HG03565 (cell line): ENCODE results near the gene KLHL28.
A peak's percentile ranks its signal among the peaks of the same experiment; 100 is the strongest.

Source experiments
- ATAC-seq: cut with Tn5 transposase; IDR thresholded peaks from one replicate; pipeline ENCODE4 v1.9.1; 2021; ENCODE audit warnings: mild to moderate bottlenecking, moderate library complexity; ENCODE audit not compliant: unreplicated experiment

KLHL28 gene

DNA sequence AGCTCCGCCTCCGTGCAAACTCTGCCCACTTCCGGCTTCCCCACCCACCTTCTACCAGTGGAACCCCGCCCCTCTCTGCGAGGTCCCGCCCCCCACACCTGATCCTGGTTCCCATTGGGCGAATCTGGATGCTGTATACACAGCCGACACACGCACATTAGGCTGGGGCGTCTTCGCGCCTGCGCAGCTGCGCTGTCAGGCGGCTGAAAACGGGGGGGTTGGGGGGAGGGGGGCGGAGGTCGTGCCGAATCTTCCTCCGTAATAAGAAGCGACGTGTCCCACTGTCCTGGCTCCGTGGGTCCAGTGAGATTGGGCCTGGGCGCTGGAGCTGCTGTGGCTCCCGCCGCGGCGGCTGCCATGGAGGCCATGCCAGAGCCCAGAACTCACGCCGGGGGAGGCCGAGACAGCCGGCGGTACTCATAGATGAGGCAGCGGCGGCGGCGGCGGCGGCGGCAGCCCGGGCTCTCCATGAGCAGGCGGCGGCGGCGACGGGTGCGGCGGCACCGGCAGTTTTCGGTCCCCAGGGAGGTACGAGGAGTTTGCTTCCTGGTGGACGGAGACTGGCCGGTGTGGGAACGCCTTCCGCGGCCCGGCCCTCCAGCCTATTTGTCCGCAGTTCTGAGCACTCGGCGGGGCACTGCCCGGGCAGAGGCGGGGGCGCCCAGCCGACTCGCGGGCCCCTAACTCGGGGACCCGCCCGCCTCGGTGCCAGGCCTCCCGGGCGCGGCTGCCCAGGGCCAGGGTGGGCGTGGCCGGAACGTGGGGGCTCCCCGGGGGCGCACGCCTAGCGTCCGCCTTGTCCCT is 64.5 kb downstream of the KLHL28 start:
- peak; percentile 80 for ATAC-seq

DNA sequence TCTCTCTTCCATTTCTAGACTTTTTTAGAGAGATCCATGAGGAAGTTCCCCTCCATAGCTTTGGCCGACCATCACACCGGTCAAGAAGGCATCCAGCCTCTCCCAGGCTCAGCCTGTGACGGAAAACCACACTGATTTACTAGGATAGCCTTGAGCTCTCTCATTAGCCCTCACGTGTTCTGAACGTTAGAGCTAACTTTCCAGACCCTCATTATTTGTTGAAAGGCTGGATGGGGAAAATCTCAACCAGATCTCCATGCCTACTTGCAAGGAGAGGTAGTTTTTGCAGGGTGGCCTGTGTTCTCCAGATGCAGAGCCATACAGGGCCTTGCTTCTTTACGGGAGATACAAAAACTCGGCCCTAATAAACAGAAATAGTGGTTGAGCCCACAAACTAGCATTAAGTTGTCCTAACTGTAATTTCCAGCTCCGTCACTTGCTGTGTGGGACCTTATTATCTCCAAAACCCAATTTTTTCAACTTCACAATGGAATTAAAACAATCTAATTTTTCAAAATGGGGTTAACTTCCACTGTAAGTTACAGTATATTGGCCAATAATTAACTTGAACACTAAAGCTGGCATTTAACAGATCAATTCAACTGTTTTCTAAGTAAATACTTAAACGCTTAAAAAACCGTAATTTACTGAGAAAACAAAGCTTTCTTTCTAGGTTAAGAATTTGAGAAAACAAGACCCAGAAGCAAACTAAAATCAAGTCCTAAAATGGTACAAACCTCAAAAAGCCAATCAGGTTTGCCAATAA is 65.3 kb downstream of the KLHL28 start:
- no peak for ATAC-seq

DNA sequence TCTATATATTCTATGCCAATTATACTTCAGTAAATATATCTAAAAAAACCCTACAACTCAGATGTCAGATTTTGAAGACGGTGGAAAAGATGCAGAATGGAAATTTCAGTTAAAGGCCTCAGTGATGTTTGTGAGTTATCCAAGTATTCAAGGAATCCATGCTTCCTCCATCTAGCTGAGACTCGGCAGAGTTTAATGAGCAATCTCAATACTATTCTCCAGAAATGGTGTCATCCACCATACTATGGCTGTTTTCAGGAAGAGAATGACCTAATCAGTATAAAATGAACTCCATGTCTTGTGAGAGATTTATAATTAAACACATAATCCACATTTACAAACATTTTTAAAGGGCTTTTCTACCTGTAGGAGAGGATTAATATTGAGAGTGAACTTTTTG is 66.0 kb downstream of the KLHL28 start:
- no peak for ATAC-seq

DNA sequence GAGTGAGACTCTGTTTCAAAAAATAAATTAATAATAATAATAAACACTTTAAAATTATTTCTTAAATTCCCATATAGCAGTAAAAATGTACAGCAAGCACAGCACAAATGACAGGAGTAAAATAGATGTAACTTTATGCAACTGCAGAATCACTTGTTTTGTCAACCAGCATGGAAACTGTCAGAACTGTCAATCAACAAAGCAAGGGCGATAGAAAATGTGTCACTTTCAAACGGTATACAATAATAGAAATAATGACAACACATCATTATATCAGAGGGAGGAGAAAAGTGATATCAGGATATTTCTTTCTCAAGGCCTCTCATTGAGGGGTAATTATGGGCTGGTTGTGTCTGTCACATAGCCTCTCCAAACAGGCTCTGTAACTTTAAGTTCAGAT is 68.2 kb downstream of the KLHL28 start:
- no peak for ATAC-seq

DNA sequence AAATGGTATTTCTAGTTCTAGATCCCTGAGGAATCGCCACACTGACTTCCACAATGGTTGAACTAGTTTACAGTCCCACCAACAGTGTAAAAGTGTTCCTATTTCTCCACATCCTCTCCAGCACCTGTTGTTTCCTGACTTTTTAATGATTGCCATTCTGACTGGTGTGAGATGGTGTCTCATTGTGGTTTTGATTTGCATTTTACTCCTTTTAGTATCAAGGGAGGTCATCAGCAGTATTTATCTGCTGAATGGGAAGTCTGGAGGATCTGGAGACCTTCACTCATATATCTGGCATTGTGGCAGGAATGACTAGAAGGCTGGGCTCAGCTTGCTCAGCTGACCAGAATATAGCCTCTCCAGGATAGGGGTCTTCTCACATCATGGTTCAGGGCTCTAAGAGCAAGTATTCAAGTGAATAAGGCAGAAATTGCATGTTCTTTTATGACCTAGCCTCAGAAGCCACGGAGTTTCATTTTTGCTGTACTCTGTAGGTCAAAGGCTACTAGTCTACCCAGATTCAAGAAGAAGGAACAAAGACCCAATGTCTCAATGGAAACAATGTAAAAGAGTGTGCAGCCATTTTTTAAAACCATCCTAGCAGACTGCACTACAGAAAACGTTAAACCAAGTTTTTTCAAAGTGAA is 69.9 kb downstream of the KLHL28 start:
- ATAC-seq, result peak; percentile 43

DNA sequence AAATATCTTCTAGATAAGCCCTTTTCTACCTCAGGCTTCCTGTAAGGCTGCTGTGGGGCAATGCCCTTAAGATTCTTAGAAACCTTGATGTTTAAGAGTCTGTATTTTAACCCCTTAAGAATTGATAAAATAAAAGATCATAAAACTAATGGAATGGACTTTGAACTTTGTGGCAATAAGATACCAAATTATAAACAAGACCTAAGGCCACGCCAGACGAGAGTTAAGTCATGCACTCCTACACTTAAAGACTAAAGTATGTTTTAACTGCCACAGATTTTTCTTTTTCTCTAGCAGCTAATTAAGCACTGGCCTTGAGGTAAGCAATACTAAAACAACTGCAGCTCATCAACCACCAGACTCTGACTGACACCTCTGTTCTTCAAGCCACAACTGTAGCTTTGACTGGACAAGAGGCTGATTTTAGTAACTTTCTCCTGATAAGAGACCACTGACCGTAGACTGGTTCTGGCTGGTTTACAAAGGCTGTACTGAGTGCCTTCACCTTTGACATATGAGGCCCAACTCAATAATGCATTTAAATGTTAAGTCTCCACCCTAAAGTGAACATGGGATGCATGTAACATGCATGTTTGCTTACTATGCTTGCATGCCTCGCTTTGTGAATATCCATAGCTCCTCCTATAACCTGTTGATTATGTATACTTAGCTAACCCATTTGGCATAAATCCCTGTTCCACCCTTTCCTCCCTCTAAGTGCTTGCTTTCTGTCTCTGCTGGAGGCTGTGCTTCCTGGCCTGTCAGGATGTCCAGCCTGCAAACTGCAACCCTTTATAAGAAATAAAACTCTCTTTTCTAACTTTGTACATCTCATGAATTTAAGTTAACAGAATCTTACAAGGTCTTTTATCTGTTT is 71.9 kb downstream of the KLHL28 start:
- ATAC-seq, result no peak

DNA sequence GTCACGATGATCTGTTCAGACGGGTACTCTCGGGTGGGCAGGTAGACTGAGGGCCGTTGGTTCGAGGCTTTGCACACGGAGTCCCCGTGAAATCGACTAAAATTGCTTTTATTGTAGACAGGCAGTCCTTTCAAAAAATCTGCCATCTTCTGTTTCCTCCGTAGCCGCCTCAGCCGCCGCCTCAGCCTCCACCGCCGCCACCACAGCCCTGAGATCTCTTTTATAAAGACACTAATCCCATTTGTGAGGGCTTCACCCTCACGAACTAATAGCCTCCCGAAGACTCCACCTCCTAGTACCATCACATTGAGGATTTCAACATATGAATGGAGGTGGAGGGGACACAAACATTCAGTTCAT is 74.2 kb downstream of the KLHL28 start:
- no peak for ATAC-seq

DNA sequence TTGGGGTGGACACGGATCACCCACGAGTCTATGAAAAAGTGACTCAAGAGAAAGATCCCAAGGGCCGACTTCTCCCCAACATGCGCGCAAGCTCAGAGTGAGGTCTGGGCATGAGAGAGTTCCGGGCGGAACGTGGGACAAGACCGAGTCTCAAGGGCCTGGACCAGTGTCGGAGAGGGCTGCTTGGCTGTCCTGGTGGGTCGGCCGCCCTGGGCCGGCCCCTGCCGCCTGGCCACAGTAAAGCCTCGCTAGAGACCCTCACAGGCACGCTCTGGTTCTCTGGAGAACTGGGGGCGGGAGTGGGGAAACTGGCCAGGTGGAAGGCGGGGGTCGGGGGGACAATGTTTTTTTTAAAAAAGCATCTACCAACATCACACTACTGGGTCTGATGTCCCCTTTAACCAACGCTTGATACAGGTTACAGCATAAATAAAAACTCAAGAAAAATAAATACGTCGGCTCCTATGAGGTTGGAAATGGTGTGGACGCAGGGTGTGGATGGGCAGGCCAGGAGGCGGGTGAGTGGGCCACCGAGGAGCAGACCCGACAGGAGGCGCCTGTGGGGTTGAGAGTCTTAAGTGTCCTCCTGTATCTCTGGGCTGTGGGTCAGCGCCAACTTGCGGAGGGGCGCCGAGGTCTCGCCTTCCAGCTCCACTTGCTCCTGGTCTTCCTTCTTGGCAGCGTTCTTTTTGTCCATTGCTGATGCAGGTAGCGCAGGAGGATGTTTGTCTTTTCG is 74.7 kb downstream of the KLHL28 start:
- no peak for ATAC-seq

DNA sequence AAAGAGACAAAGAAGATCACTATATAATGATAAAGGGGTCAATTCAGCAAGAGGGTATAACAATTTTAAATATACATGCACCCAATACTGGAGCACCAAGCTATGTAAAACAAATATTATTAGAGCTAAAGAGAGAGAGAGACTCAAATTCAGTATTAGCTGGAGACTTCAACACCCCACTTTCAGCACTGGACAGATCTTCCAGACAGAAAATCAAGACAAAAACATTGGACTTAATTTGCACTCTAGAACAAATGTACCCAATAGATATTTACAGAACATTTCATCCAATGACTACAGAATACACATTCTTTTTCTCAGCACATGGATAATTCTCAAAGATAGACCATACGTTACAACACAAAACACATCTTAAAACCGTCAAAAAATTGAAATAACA is 81.0 kb downstream of the KLHL28 start:
- no peak for ATAC-seq
